H9 (cell line): Measurements from ENCODE around the gene GADD45GIP1. TPM values are rescaled to one million over a fixed set of nuclear protein-coding genes. Genes with fewer than 3 reads are reported as not detected.
A peak's percentile ranks its signal among the peaks of the same experiment; 100 is the strongest.

Experiments used
- DNase-seq: peaks from one replicate; pipeline ENCODE4 v3.0.0-alpha.2; 2017
- H2AFZ ChIP-seq: one replicate; pipeline ENCODE4 v1.6.1; 2013; ENCODE audit warnings: mild to moderate bottlenecking, low read length, control low read depth, moderate library complexity
- H2AK5ac ChIP-seq: 2 replicates; pipeline ENCODE4 v1.6.1; 2013; ENCODE audit warnings: low read length, control low read depth, mixed read lengths; ENCODE audit not compliant: insufficient read length
- H2BK120ac ChIP-seq: one replicate; pipeline ENCODE4 v1.6.1; 2013; ENCODE audit warnings: low read depth, mild to moderate bottlenecking, low read length, control low read depth, inconsistent platforms; ENCODE audit not compliant: poor library complexity, severe bottlenecking
- H2BK12ac ChIP-seq: 2 replicates; pipeline ENCODE4 v1.6.1; 2013; ENCODE audit warnings: low read length, control low read depth, mixed read lengths, low read depth; ENCODE audit not compliant: insufficient read length
- H2BK15ac ChIP-seq: 2 replicates; pipeline ENCODE4 v1.6.1; 2013; ENCODE audit warnings: low read depth, low read length, control low read depth
- H2BK20ac ChIP-seq: one replicate; pipeline ENCODE4 v1.6.1; 2013; ENCODE audit warnings: low read depth, mild to moderate bottlenecking, low read length, control low read depth, inconsistent platforms; ENCODE audit not compliant: poor library complexity, severe bottlenecking
- H2BK5ac ChIP-seq: 2 replicates; pipeline ENCODE4 v1.6.1; 2013; ENCODE audit warnings: low read length, control low read depth, mixed read lengths; ENCODE audit not compliant: insufficient read length
- H3K14ac ChIP-seq: 2 replicates; pipeline ENCODE4 v1.6.1; 2013; ENCODE audit warnings: low read length, control low read depth; ENCODE audit not compliant: insufficient read depth
- H3K18ac ChIP-seq: 2 replicates; pipeline ENCODE4 v1.6.1; 2013; ENCODE audit warnings: low read depth, mild to moderate bottlenecking, mixed read lengths, low read length, control low read depth; ENCODE audit not compliant: insufficient read length
- H3K23ac ChIP-seq: 2 replicates; pipeline ENCODE4 v1.6.1; 2013; ENCODE audit warnings: low read length, control low read depth, mixed read lengths, low read depth; ENCODE audit not compliant: insufficient read length
- H3K23me2 ChIP-seq: 2 replicates; pipeline ENCODE4 v1.6.1; 2013; ENCODE audit warnings: low read depth, mild to moderate bottlenecking, mixed read lengths, low read length, control low read depth; ENCODE audit not compliant: insufficient read length, poor library complexity, severe bottlenecking
- H3K27ac ChIP-seq: 2 replicates; pipeline ENCODE4 v1.5.1; 2013; ENCODE audit warnings: low read length, control low read depth, mixed read lengths, low read depth; ENCODE audit not compliant: insufficient read length
- H3K27me3 ChIP-seq: 2 replicates; pipeline ENCODE4 v1.6.1; 2013; ENCODE audit warnings: low read length, control low read depth, inconsistent platforms; ENCODE audit not compliant: insufficient read depth
- H3K4ac ChIP-seq: 2 replicates; pipeline ENCODE4 v1.6.1; 2013; ENCODE audit warnings: low read depth, mild to moderate bottlenecking, control low read depth, inconsistent platforms, low read length, moderate library complexity
- H3K4me1 ChIP-seq: 2 replicates; pipeline ENCODE4 v1.6.1; 2013; ENCODE audit warnings: low read length, control low read depth, inconsistent platforms; ENCODE audit not compliant: insufficient read depth
- H3K4me2 ChIP-seq: 2 replicates; pipeline ENCODE4 v1.6.1; 2013; ENCODE audit warnings: low read length, control low read depth, mixed read lengths; ENCODE audit not compliant: insufficient read length, insufficient read depth
- H3K56ac ChIP-seq: 2 replicates; pipeline ENCODE4 v1.6.1; 2013; ENCODE audit warnings: low read depth, mild to moderate bottlenecking, mixed read lengths, low read length, control low read depth; ENCODE audit not compliant: insufficient read length
- H3K79me1 ChIP-seq: 2 replicates; pipeline ENCODE4 v1.6.1; 2013; ENCODE audit warnings: low read depth, mild to moderate bottlenecking, moderate library complexity, low read length, control low read depth, inconsistent platforms; ENCODE audit not compliant: insufficient read depth, poor library complexity, severe bottlenecking
- H3K79me2 ChIP-seq: 2 replicates; pipeline ENCODE4 v1.6.1; 2013; ENCODE audit warnings: low read length, control low read depth, inconsistent platforms; ENCODE audit not compliant: insufficient read depth
- H3K9ac ChIP-seq: 2 replicates; pipeline ENCODE4 v1.6.1; 2013; ENCODE audit warnings: low read length, control low read depth, mixed read lengths; ENCODE audit not compliant: insufficient read length; ENCODE audit errors: extremely low read depth
- H3K9me3 ChIP-seq: one replicate; pipeline ENCODE4 v1.6.1; 2013; ENCODE audit warnings: low read depth, low read length, inconsistent platforms; ENCODE audit not compliant: control insufficient read depth
- H3T11ph ChIP-seq: one replicate; pipeline ENCODE4 v1.6.1; 2013; ENCODE audit warnings: mild to moderate bottlenecking, low read length, control low read depth, inconsistent platforms
- H4K20me1 ChIP-seq: one replicate; pipeline ENCODE4 v1.6.1; 2013; ENCODE audit not compliant: control insufficient read depth, insufficient read length, insufficient read depth
- H4K5ac ChIP-seq: 2 replicates; pipeline ENCODE4 v1.6.1; 2013; ENCODE audit warnings: low read depth, mild to moderate bottlenecking, mixed read lengths, low read length, control low read depth; ENCODE audit not compliant: insufficient read length
- H4K8ac ChIP-seq: replicated peaks from 2 replicates; pipeline ENCODE4 v1.6.1; 2013; ENCODE audit warnings: low read length, control low read depth, mixed read lengths, low read depth; ENCODE audit not compliant: insufficient read length
- H4K91ac ChIP-seq: 2 replicates; pipeline ENCODE4 v1.6.1; 2013; ENCODE audit warnings: low read depth, mild to moderate bottlenecking, moderate library complexity, mixed read lengths, low read length, control low read depth; ENCODE audit not compliant: insufficient read length
- H3K27ac Mint-ChIP-seq, 3 experiments: 2 replicates in 2 of 3; 3 replicates in 1 of 3; pipeline ENCODE4 v1.8.0; 2020 to 2021; ENCODE audit warnings: mixed read lengths in 3 of 3, mild to moderate bottlenecking in 1 of 3, moderate library complexity in 1 of 3
- H3K27me3 Mint-ChIP-seq: 2 replicates; pipeline ENCODE4 v1.8.0; 2021; ENCODE audit warnings: low read depth, mild to moderate bottlenecking, moderate library complexity, mixed read lengths
- H3K36me3 Mint-ChIP-seq, 3 experiments: 2 replicates in 2 of 3; 3 replicates in 1 of 3; pipeline ENCODE4 v1.8.0; 2020 to 2021; ENCODE audit warnings: low read depth in 3 of 3, mixed read lengths in 3 of 3; ENCODE audit not compliant: insufficient read depth in 1 of 3
- H3K4me1 Mint-ChIP-seq, 2 experiments: 2 replicates each; pipeline ENCODE4 v1.8.0; 2020; ENCODE audit warnings: mixed read lengths in 2 of 2
- H3K4me3 Mint-ChIP-seq, 2 experiments: 2 replicates in 1 of 2; 3 replicates in 1 of 2; pipeline ENCODE4 v1.8.0; 2020 to 2021; ENCODE audit warnings: mild to moderate bottlenecking in 2 of 2, mixed read lengths in 2 of 2, moderate library complexity in 1 of 2
- H3K9me3 Mint-ChIP-seq, 2 experiments: 2 replicates in 1 of 2; 3 replicates in 1 of 2; pipeline ENCODE4 v1.8.0; 2020; ENCODE audit warnings: mild to moderate bottlenecking in 2 of 2, mixed read lengths in 2 of 2, moderate library complexity in 1 of 2
- WGBS: extraction: QIAGEN DNeasy Blood & Tissue Kit; methylation state at CpG from one replicate; pipeline ENCODE4 v1.1.7; 2013; ENCODE audit warnings: missing lambda C conversion rate, low lambda C conversion rate, mixed read lengths; ENCODE audit not compliant: insufficient read length; ENCODE audit errors: extremely low coverage; 5-methylcytosine and 5-hydroxymethylcytosine counted together
- total RNA-seq: library from RNA; stranded (reverse); gene quantifications from 2 replicates; pipeline ENCODE4 v1.2.1, GENCODE V29; 2021
- TF ChIP-seq, protein P1 (sequence below): fragments of 200-600 bp; sonication (generic); conservative IDR thresholded peaks from 3 replicates; pipeline ENCODE4 v1.8.0; 2021; ENCODE audit warnings: antibody characterized with exemption, mild to moderate bottlenecking

GADD45GIP1 gene
- total RNA-seq, 1 experiment from 2014 or later = 44.5 TPM

GRCh38 chr19:12946092-12946721 is 10.8 kb downstream of the GADD45GIP1 start:
- H3K9me3 Mint-ChIP-seq = 0 out of 5 replicates have a peak, but pooled peaks cover 0 to 3% of the 10 kb centered on the region in 2 experiments
- H4K5ac ChIP-seq = no peak overlapping the region
- H3K9ac ChIP-seq = peak overlapping the region; percentile 97
- DNase-seq = peak; percentile 87
- H3K36me3 Mint-ChIP-seq = peaks cover 56 to 83% (median 75%) of the 10 kb centered on the region in 3 experiments
- no peak overlapping the region for H2BK15ac ChIP-seq
- TF ChIP-seq, protein P1, sequence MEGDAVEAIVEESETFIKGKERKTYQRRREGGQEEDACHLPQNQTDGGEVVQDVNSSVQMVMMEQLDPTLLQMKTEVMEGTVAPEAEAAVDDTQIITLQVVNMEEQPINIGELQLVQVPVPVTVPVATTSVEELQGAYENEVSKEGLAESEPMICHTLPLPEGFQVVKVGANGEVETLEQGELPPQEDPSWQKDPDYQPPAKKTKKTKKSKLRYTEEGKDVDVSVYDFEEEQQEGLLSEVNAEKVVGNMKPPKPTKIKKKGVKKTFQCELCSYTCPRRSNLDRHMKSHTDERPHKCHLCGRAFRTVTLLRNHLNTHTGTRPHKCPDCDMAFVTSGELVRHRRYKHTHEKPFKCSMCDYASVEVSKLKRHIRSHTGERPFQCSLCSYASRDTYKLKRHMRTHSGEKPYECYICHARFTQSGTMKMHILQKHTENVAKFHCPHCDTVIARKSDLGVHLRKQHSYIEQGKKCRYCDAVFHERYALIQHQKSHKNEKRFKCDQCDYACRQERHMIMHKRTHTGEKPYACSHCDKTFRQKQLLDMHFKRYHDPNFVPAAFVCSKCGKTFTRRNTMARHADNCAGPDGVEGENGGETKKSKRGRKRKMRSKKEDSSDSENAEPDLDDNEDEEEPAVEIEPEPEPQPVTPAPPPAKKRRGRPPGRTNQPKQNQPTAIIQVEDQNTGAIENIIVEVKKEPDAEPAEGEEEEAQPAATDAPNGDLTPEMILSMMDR = no peak
- no peak overlapping the region for H4K8ac ChIP-seq
- peak overlapping the region; percentile 81 to 99 (median 93) for H3K27ac Mint-ChIP-seq
- no peaks in the 10 kb centered on the region for H3K27me3 ChIP-seq
- H2BK5ac ChIP-seq = no peak overlapping the region
- no peaks in the 10 kb centered on the region for H3K9me3 ChIP-seq
- H4K20me1 ChIP-seq = no peaks in the 10 kb centered on the region
- peak overlapping the region; percentile 79 to 90 for H3K4me3 Mint-ChIP-seq
- no peak overlapping the region for H3K56ac ChIP-seq
- no peak overlapping the region for H3K23ac ChIP-seq
- no peak overlapping the region for H2BK120ac ChIP-seq
- no peaks in the 10 kb centered on the region for H3K27me3 Mint-ChIP-seq
- H3K4me1 Mint-ChIP-seq = peaks cover 10 to 22% of the 10 kb centered on the region in 2 experiments
- H3K4me1 ChIP-seq = no peaks in the 10 kb centered on the region
- no peak overlapping the region for H3K4ac ChIP-seq
- H3K14ac ChIP-seq = peak overlapping the region; percentile 60; the same call in 1 of the 2 replicates
- no peak overlapping the region for H2AK5ac ChIP-seq
- no peaks in the 10 kb centered on the region for H3K79me1 ChIP-seq
- H4K91ac ChIP-seq = no peak overlapping the region
- no peak overlapping the region for H3T11ph ChIP-seq
- no CpG with 5 or more reads among the region's 40 CpGs for WGBS
- no peaks in the 10 kb centered on the region for H3K23me2 ChIP-seq
- H2BK20ac ChIP-seq = no peak overlapping the region
- H3K18ac ChIP-seq = peak overlapping the region; percentile 82
- H2BK12ac ChIP-seq = no peak overlapping the region
- H2AFZ ChIP-seq = no peak overlapping the region
- peak overlapping the region; percentile 42 for H3K27ac ChIP-seq
- H3K79me2 ChIP-seq = no peaks in the 10 kb centered on the region; the same call in 1 of the 2 replicates
- peak overlapping the region; percentile 96 for H3K4me2 ChIP-seq
